Activated CD8-positive, alpha-beta memory T cell treated with anti-CD3 and anti-CD28 coated beads, Interleukin-2, amount 50 U/mL, for 24 hours (primary cell): ENCODE data around the gene FOXP1.

ENCODE experiments used
- DNase-seq: peaks from one replicate; pipeline ENCODE4 v3.0.0-alpha.2; 2020; ENCODE audit errors: extremely low read depth

Gene FOXP1

GRCh38 chr3:71429597-71429988 is 153.9 kb downstream of the FOXP1 start:
- no peak for DNase-seq

- no peak for DNase-seq
Observed at GRCh38 chr3:71428841-71429596, 154.5 kb downstream of the FOXP1 start.

- DNase-seq = no peak
Observed at GRCh38 chr3:71425491-71426071, 157.9 kb downstream of the FOXP1 start.

- no peak for DNase-seq
Observed at GRCh38 chr3:71423151-71423906, 160.2 kb downstream of the FOXP1 start.

GRCh38 chr3:71421820-71422566 is 161.5 kb downstream of the FOXP1 start:
- DNase-seq = no peak

GRCh38 chr3:71421475-71421819 is 162.1 kb downstream of the FOXP1 start:
- DNase-seq = no peak

- DNase-seq = no peak
Observed at GRCh38 chr3:71419369-71419768, 164.2 kb downstream of the FOXP1 start.

- no peak for DNase-seq
Observed at GRCh38 chr3:71417791-71418190, 165.7 kb downstream of the FOXP1 start.

GRCh38 chr3:71416876-71417275 is 166.7 kb downstream of the FOXP1 start:
- DNase-seq = no peak

GRCh38 chr3:71415681-71416122 is 167.8 kb downstream of the FOXP1 start:
- no peak for DNase-seq

GRCh38 chr3:71414189-71414927 is 169.2 kb downstream of the FOXP1 start:
- no peak for DNase-seq

- DNase-seq = no peak
Observed at GRCh38 chr3:71413572-71413971, 170.0 kb downstream of the FOXP1 start.

- no peak for DNase-seq
Observed at GRCh38 chr3:71409352-71409751, 174.2 kb downstream of the FOXP1 start.

- DNase-seq = no peak
Observed at GRCh38 chr3:71408903-71409302, 174.6 kb downstream of the FOXP1 start.

- no peak for DNase-seq
Observed at GRCh38 chr3:71407823-71408222, 175.7 kb downstream of the FOXP1 start.

GRCh38 chr3:71406972-71407810 is 176.3 kb downstream of the FOXP1 start:
- no peak for DNase-seq

GRCh38 chr3:71402911-71403310 is 180.6 kb downstream of the FOXP1 start:
- no peak for DNase-seq

GRCh38 chr3:71402280-71402679 is 181.2 kb downstream of the FOXP1 start:
- no peak for DNase-seq

- DNase-seq = no peak
Observed at GRCh38 chr3:71401695-71402231, 181.8 kb downstream of the FOXP1 start.

GRCh38 chr3:71400986-71401451 is 182.5 kb downstream of the FOXP1 start:
- DNase-seq = no peak
